Activated naive CD8-positive, alpha-beta T cell (primary cell): Measurements from ENCODE around the gene ATP13A1.
A peak's percentile ranks its signal among the peaks of the same experiment; 100 is the strongest.
"Not testable (repeated sequence)": the region's sequence is repeated elsewhere in the genome, so short reads cannot be mapped to it uniquely, and the experiment has no call there.

Source experiments
- H3K27ac Mint-ChIP-seq: one replicate; pipeline ENCODE4 v1.8.0; 2021; ENCODE audit warnings: mixed read lengths
- H3K27me3 Mint-ChIP-seq: one replicate; pipeline ENCODE4 v1.8.0; 2021; ENCODE audit warnings: mixed read lengths
- H3K36me3 Mint-ChIP-seq: one replicate; pipeline ENCODE4 v1.8.0; 2021; ENCODE audit warnings: mixed read lengths
- H3K4me1 Mint-ChIP-seq: one replicate; pipeline ENCODE4 v1.8.0; 2021; ENCODE audit warnings: low read depth, mixed read lengths
- H3K4me3 Mint-ChIP-seq: one replicate; pipeline ENCODE4 v1.8.0; 2021; ENCODE audit warnings: mild to moderate bottlenecking, mixed read lengths
- H3K9me3 Mint-ChIP-seq: one replicate; pipeline ENCODE4 v1.8.0; 2021; ENCODE audit warnings: low read depth, mixed read lengths

Gene ATP13A1

DNA sequence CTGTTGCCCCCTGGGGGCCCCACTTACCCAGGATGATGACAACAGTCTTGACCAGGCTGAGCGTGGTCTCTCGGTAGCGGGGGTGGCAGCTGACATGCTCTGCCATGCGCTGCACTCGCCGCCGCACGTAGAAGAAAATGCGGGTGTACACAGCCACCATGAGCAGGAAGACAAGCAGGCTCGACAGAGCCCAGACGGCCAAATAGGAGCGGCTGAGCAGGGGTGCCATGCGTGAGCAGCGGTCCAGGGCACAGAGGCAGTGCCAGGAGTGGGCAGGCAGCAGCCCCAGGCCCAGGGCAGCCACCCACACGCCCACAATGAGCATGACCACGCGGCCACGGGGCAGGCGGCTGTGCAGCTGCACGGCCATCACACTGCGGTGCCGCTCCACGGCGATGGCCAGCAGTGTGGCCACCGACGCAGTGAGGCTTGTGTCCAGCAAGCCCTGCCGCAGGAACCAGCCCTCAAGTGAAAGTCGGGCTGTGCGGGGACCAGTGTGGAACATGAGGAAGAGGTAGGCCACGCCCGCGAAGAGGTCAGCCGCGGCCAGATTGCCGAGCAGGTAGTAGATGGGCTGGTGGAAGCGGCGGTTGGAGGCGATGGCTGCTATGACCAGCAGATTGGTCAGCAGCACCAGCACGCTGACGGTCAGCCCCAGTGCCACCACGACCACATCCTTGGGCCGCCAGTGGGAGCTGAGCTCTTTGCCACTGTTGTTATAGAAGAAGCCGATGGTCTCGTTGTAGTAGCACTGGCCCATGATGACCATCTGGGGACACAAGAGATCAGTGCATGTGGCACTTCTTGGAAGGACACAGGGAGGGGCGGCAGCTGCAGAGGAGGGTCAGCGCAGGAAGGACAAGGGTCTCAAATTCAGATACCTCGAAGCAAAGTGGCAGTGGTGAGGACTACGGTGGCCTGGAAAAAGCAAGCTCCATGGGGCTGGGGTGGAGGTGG is 36.7 kb downstream of the ATP13A1 start:
- Mint-ChIP-seq H3K36me3 (no peaks in the 10 kb centered on the region), H3K9me3 (no peaks in the 10 kb centered on the region), H3K27me3 (no peaks in the 10 kb centered on the region), H3K27ac (peak overlapping the region; percentile 97), H3K4me3 (peak overlapping the region; percentile 97), H3K4me1 (peaks cover 29% of the 10 kb centered on the region)

GRCh38 chr19:19624032-19624570 is 39.4 kb downstream of the ATP13A1 start:
- H3K27me3 Mint-ChIP-seq, result no peaks in the 10 kb centered on the region
- no peak overlapping the region for H3K4me3 Mint-ChIP-seq
- peaks cover 32% of the 10 kb centered on the region for H3K4me1 Mint-ChIP-seq
- peak overlapping the region; percentile 16 for H3K27ac Mint-ChIP-seq
- H3K9me3 Mint-ChIP-seq, result no peaks in the 10 kb centered on the region
- H3K36me3 Mint-ChIP-seq, result no peaks in the 10 kb centered on the region

DNA sequence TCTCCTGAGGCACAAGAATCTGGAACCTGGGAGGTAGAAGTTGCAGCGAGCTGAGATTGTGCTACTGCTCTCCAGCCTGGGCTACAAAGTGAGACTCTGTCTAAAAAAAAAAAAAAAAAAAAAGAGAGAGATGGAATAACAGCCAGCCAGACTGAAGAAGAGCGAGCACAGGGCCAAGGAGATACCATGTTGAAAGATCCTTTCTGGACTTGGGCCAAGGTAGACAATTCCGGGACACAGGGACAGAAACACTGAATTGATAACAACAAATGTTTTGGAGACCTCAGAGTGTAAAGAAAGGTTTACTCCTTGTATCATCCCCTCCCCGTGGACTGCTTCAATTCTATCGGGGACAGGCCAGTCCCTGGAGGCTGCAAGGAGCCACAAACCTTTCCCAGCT is 40.1 kb downstream of the ATP13A1 start:
- Mint-ChIP-seq H3K27ac (peak overlapping the region; percentile 16), H3K9me3 (no peaks in the 10 kb centered on the region), H3K27me3 (no peaks in the 10 kb centered on the region), H3K4me3 (no peak overlapping the region), H3K36me3 (no peaks in the 10 kb centered on the region), H3K4me1 (peaks cover 34% of the 10 kb centered on the region)

DNA sequence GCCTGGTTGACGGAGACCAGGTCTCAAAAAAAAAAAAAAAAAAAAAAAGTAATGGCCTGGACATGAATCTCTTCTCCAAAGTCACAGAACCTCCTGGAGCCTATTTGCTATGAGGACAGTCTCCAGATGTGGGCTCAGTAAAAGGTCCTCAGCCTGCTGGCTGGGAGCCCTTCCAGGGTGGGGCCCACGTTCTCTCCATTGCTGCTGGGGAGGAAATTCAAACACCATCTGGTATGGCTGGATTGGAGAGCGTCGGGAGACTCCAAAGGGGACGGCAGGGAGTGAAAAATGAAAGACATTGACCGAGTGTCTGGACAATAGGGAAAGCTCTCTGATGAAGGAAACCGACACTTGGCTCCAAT is 43.6 kb downstream of the ATP13A1 start:
- no peaks in the 10 kb centered on the region for H3K9me3 Mint-ChIP-seq
- peaks cover 42% of the 10 kb centered on the region for H3K4me1 Mint-ChIP-seq
- no peak overlapping the region for H3K27ac Mint-ChIP-seq
- no peaks in the 10 kb centered on the region for H3K27me3 Mint-ChIP-seq
- H3K4me3 Mint-ChIP-seq, result no peak overlapping the region
- peaks cover 2% of the 10 kb centered on the region for H3K36me3 Mint-ChIP-seq

DNA sequence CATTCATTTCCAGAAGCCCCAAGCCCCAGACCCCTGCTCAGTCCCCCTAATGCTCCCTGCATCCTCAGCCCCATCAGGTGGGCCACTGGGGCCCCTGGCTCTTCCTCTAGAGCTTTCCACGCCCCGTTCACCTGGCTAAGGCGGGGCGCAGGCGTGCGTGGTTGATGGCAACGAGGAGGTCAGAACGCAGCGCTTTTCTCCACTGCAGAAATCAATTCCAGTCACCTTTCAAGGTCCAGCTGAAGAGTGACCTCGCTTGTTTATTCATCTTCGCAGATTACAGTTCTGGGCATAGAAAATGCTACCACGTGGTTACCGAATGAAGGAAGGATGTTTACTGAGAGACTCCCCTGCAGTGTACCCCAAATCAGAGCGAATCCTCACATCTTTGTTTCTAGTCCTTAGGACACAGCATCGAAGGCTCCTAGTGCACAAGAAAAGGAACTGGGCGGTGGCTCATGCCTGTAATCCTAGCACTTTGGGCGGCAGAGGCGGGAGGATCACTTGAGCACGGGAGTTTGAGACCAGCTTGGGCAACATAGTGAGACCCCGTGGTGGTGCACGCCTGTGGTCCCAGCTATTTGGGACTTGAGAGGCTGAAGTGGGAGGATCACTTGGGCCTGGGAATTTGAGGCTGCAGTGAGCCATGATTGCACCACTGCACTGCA is 44.2 kb downstream of the ATP13A1 start:
- H3K9me3 Mint-ChIP-seq, result no peaks in the 10 kb centered on the region
- peaks cover 39% of the 10 kb centered on the region for H3K4me1 Mint-ChIP-seq
- H3K27ac Mint-ChIP-seq, result peak overlapping the region; percentile 43
- H3K27me3 Mint-ChIP-seq, result no peaks in the 10 kb centered on the region
- H3K4me3 Mint-ChIP-seq, result peak overlapping the region; percentile 86
- H3K36me3 Mint-ChIP-seq, result peaks cover 2% of the 10 kb centered on the region

- Mint-ChIP-seq H3K27ac (peak within 1 kb of the TSS; percentile 72), H3K36me3 (peaks cover 5% of the 10 kb centered on the region), H3K27me3 (no peaks in the 10 kb centered on the region), H3K4me3 (peak within 1 kb of the TSS; percentile 87), H3K9me3 (no peaks in the 10 kb centered on the region), H3K4me1 (peaks cover 42% of the 10 kb centered on the region)
Observed at GRCh38 chr19:19618219-19619051, 45.0 kb downstream of the ATP13A1 start, which contains the start of gene PBX4. Gene PBX4, minus strand, starts transcription at chr19:19618687. Its CDS starts 58 bp downstream, at chr19:19618629.

- Mint-ChIP-seq H3K9me3 (no peaks in the 10 kb centered on the region), H3K36me3 (peaks cover 7% of the 10 kb centered on the region), H3K27ac (peak overlapping the region; percentile 79), H3K27me3 (no peaks in the 10 kb centered on the region), H3K4me3 (peak overlapping the region; percentile 60), H3K4me1 (peaks cover 53% of the 10 kb centered on the region)
Observed at GRCh38 chr19:19615086-19615485, 48.4 kb downstream of the ATP13A1 start.

DNA sequence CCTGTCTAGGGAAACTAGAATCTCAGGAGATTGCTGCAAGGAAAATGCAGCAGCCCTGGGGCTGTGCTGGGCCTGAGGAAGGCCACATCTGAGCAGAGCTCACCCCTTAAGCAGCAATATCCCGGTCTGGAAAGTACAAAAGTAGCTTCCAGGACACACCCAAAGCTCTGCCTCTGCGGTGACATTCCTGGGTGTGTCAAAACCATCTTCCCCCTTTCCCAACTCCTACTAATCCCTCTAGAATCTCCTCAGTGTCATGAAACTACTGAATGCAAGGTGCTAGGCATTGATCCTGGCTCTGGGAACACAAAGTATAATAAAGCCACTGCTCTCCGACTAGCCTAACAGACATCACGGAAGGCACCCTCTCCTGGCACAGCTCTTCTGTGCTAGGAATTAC is 50.0 kb downstream of the ATP13A1 start:
- Mint-ChIP-seq H3K4me3 (no peak overlapping the region), H3K27me3 (no peaks in the 10 kb centered on the region), H3K4me1 (peaks cover 54% of the 10 kb centered on the region), H3K27ac (no peak overlapping the region), H3K9me3 (no peaks in the 10 kb centered on the region), H3K36me3 (peaks cover 12% of the 10 kb centered on the region)

GRCh38 chr19:19610376-19611202 is 52.9 kb downstream of the ATP13A1 start:
- Mint-ChIP-seq H3K9me3 (no peaks in the 10 kb centered on the region), H3K36me3 (peaks cover 15% of the 10 kb centered on the region), H3K4me1 (peaks cover 51% of the 10 kb centered on the region), H3K27me3 (no peaks in the 10 kb centered on the region), H3K4me3 (no peak overlapping the region), H3K27ac (no peak overlapping the region)

DNA sequence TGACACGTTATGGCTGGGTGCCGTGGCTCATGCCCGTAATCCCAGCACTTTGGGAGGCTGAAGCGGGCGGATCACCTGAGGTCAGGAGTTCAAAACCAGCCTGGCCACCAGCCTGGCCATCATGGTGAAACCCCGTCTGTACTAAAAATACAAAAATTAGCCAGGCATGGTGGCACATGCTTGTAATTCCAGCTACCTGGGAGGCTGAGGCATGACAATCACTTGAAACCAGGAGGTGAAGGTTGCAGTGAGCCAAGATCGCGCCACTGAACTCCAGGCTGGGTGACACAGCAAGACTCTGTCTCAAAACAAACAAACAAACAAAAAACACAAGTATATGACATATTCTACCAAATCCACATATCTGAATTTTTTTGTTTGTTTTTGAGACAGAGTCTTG is 56.8 kb downstream of the ATP13A1 start:
- peaks cover 60% of the 10 kb centered on the region for H3K4me1 Mint-ChIP-seq
- H3K9me3 Mint-ChIP-seq, H3K4me3 Mint-ChIP-seq, H3K27me3 Mint-ChIP-seq: not testable (repeated sequence)
- peaks cover 10% of the 10 kb centered on the region for H3K36me3 Mint-ChIP-seq
- peak overlapping the region; percentile 95 for H3K27ac Mint-ChIP-seq

GRCh38 chr19:19606021-19606420 is 57.5 kb downstream of the ATP13A1 start:
- Mint-ChIP-seq H3K4me3 (peak overlapping the region; percentile 72), H3K36me3 (peaks cover 10% of the 10 kb centered on the region), H3K9me3 (no peaks in the 10 kb centered on the region), H3K27me3 (no peaks in the 10 kb centered on the region), H3K27ac (peak overlapping the region; percentile 95), H3K4me1 (peaks cover 65% of the 10 kb centered on the region)

DNA sequence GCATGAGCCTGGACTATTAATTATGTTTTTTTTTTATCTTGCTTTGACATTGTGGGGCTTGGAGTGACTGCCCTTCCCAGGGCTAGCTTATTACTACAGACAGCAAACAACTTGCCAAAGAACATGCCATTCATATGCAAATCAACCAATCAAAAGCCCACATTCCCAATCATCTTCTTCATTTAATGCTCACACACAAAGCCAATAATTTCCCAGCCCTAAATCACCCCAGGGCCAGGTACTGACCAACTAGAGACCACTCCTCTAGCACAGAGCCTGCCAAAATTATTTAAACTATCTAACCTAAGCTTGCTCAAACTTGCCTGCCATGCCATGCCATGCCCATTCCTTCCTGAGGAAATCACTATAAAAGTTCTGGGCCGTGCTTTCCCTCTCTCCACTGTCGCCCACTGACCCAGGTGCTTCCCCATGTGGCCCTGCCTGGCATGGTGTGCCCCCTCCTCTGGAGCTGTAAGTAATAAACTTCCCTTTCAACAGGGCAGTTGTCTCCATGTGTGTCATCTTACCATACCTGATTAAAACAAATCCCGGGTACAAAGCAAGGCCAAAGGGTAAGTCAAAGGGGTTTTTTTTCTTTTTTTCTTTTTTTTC is 60.7 kb downstream of the ATP13A1 start:
- H3K27ac Mint-ChIP-seq, result peak overlapping the region; percentile 25
- peak overlapping the region; percentile 2 for H3K4me3 Mint-ChIP-seq
- no peaks in the 10 kb centered on the region for H3K9me3 Mint-ChIP-seq
- peaks cover 67% of the 10 kb centered on the region for H3K4me1 Mint-ChIP-seq
- no peaks in the 10 kb centered on the region for H3K27me3 Mint-ChIP-seq
- H3K36me3 Mint-ChIP-seq, result peaks cover 6% of the 10 kb centered on the region

GRCh38 chr19:19602136-19602712 is 61.3 kb downstream of the ATP13A1 start:
- Mint-ChIP-seq H3K9me3 (no peaks in the 10 kb centered on the region), H3K4me3 (peak overlapping the region; percentile 31), H3K4me1 (peaks cover 70% of the 10 kb centered on the region), H3K27me3 (no peaks in the 10 kb centered on the region), H3K36me3 (peaks cover 8% of the 10 kb centered on the region), H3K27ac (peak overlapping the region; percentile 78)
